Esophagus squamous epithelium (tissue), 4 donors: ENCODE data around the gene NPAT.
A peak's percentile ranks its signal among the peaks of the same experiment; 100 is the strongest.

Experiments used
- POLR2A ChIP-seq, 4 donors: fragments of 450-650 bp; IDR thresholded peaks; one replicate each; pipeline ENCODE4 v1.6.1; 2017; ENCODE audit warnings: antibody characterized with exemption in 4 of 4, mild to moderate bottlenecking in 4 of 4, moderate library complexity in 3 of 4
- TF ChIP-seq, protein P1 (sequence below), 6 experiments: fragments of 450-650 bp in 4 of 6; fragments of 200-600 bp in 2 of 6; sonication (generic) in 2 of 6; IDR thresholded peaks; one replicate each; pipeline ENCODE4 v1.5.1; 2016 to 2019; ENCODE audit warnings: antibody characterized with exemption in 6 of 6, mild to moderate bottlenecking in 4 of 6, moderate library complexity in 4 of 6

DNA sequence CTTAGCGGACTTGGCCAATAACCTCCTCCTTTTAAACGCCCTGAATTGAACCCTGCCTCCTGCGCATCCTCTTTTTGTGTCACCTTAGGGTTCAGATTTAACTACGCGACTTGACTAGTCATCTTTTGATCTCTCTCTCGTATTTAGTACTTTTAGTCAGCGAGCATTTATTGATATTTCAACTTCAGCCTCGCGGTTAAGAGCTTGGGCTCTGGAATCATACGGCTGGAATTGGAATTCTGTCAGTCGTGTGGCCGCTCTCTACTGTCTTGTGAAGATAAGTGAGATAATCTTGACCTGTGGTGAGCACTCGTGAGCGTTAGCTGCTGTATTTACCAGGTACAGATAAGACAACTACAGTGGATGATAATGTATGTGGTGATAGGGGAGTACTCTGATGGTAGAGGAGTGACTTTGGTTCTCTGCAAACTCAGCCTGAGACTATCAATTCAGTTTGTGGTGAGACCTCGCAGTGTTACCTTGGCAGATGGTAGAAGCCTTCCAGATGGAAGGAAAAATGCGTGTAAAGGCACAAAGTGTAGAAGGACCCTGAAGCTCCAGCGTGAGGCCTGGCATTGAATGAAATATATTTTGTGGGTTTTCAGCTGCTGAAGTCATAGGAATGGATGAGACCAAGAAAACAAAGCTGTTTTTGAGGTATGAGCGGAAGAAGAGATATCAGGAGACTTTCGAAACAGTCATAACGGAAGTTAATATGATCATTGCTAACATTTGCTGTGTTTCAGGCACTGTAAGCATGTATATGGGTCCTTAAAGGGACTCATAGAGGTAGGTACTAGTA lies 1.1 kb upstream of the NPAT start:
- peak in 1 of 4 donors; percentile 16 for TF ChIP-seq POLR2A (IDR thresholded peaks at IDR 0.05)
- TF ChIP-seq, protein P1, sequence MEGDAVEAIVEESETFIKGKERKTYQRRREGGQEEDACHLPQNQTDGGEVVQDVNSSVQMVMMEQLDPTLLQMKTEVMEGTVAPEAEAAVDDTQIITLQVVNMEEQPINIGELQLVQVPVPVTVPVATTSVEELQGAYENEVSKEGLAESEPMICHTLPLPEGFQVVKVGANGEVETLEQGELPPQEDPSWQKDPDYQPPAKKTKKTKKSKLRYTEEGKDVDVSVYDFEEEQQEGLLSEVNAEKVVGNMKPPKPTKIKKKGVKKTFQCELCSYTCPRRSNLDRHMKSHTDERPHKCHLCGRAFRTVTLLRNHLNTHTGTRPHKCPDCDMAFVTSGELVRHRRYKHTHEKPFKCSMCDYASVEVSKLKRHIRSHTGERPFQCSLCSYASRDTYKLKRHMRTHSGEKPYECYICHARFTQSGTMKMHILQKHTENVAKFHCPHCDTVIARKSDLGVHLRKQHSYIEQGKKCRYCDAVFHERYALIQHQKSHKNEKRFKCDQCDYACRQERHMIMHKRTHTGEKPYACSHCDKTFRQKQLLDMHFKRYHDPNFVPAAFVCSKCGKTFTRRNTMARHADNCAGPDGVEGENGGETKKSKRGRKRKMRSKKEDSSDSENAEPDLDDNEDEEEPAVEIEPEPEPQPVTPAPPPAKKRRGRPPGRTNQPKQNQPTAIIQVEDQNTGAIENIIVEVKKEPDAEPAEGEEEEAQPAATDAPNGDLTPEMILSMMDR (IDR thresholded peaks at IDR 0.05): no peak
